H1 (cell line): Measurements from ENCODE around the gene WDR90. TPM values are rescaled to one million over a fixed set of nuclear protein-coding genes. Genes with fewer than 3 reads are reported as not detected.

Experiments used
- CTCF ChIA-PET: fragments of 300-600 bp; sonication (Branson Sonifier 250); formaldehyde crosslinking; loops from one replicate; lab custom pipeline; 2021; ENCODE audit not compliant: partially characterized antibody; lab: Charles Lee
- POLR2A ChIA-PET: fragments of 300-600 bp; sonication (Branson Sonifier 250); formaldehyde crosslinking; loops from one replicate; lab custom pipeline; 2021; ENCODE audit warnings: inconsistent platforms; ENCODE audit not compliant: partially characterized antibody; lab: Charles Lee
- DNase-seq, 2 experiments: peaks; one replicate each; pipeline versions ENCODE4 v3.0.0 to v3.0.0-alpha.2; 2010 to 2022; ENCODE audit warnings: low spot score in 2 of 2, low read depth in 1 of 2, mixed read lengths in 1 of 2
- FAIRE-seq: peaks from 2 replicates; lab custom pipeline; 2011; peaks lifted over from hg19 to GRCh38; lab: Jason Lieb, UNC
- H2AFZ ChIP-seq: 2 replicates; pipeline ENCODE4 v1.8.1; 2012; ENCODE audit warnings: low read length, inconsistent platforms
- H2AK5ac ChIP-seq: 2 replicates; pipeline ENCODE4 v1.6.1; 2013; ENCODE audit warnings: low read depth, low read length
- H2BK120ac ChIP-seq: replicated peaks from 2 replicates; pipeline ENCODE3; 2013; ENCODE audit warnings: low read depth, low read length, inconsistent platforms
- H2BK12ac ChIP-seq: 2 replicates; pipeline ENCODE4 v1.6.1; 2013; ENCODE audit warnings: low read depth, low read length
- H2BK15ac ChIP-seq: 2 replicates; pipeline ENCODE4 v1.6.1; 2013; ENCODE audit warnings: low read length
- H2BK20ac ChIP-seq: 2 replicates; pipeline ENCODE4 v1.6.1; 2013; ENCODE audit warnings: low read length
- H2BK5ac ChIP-seq: 2 replicates; pipeline ENCODE4 v1.6.1; 2013; ENCODE audit warnings: low read depth, low read length
- H3K14ac ChIP-seq: 2 replicates; pipeline ENCODE4 v1.6.1; 2013; ENCODE audit warnings: inconsistent platforms; ENCODE audit not compliant: insufficient read length
- H3K18ac ChIP-seq: 2 replicates; pipeline ENCODE4 v1.6.1; 2013; ENCODE audit warnings: low read length; ENCODE audit errors: extremely low read depth
- H3K23ac ChIP-seq: 2 replicates; pipeline ENCODE4 v1.6.1; 2013; ENCODE audit warnings: inconsistent platforms; ENCODE audit not compliant: insufficient read length
- H3K23me2 ChIP-seq: 2 replicates; pipeline ENCODE4 v1.6.1; 2013; ENCODE audit warnings: low read depth, low read length
- H3K27ac ChIP-seq: 2 replicates; pipeline ENCODE4 v1.6.1; 2011; ENCODE audit warnings: low read depth, low read length, inconsistent platforms
- H3K27me3 ChIP-seq, 4 experiments: replicated peaks in 1 of 4; 1 replicate in 1 of 4; 2 replicates in 3 of 4; pipeline versions ENCODE4 v1.6.1 to v1.8.1; 2011 to 2013; ENCODE audit warnings: low read length in 3 of 4, mild to moderate bottlenecking in 3 of 4, inconsistent platforms in 2 of 4, mixed read lengths in 2 of 4, moderate library complexity in 1 of 4; ENCODE audit not compliant: control insufficient read depth in 3 of 4, insufficient read depth in 3 of 4; ENCODE audit errors: extremely low read depth in 1 of 4
- H3K36me3 ChIP-seq, 4 experiments: 2 replicates each; pipeline versions ENCODE4 v1.6.1 to v1.8.1; 2011 to 2013; ENCODE audit warnings: mild to moderate bottlenecking in 4 of 4, low read length in 3 of 4, moderate library complexity in 2 of 4, control low read depth in 1 of 4, inconsistent platforms in 1 of 4; ENCODE audit not compliant: insufficient read depth in 4 of 4, control insufficient read depth in 2 of 4
- H3K4ac ChIP-seq: replicated peaks from 2 replicates; pipeline ENCODE3; 2013; ENCODE audit warnings: low read length, low read depth, mixed read lengths, inconsistent platforms; ENCODE audit not compliant: insufficient read length
- H3K4me1 ChIP-seq, 4 experiments: replicated peaks in 1 of 4; 1 replicate in 1 of 4; 2 replicates in 3 of 4; pipeline versions ENCODE4 v1.6.1 to v1.8.1; 2011 to 2013; ENCODE audit warnings: low read length in 3 of 4, inconsistent platforms in 2 of 4, mixed read lengths in 1 of 4; ENCODE audit not compliant: insufficient read depth in 4 of 4, control insufficient read depth in 3 of 4
- H3K4me2 ChIP-seq, 2 experiments: 2 replicates each; pipeline versions ENCODE4 v1.6.1 to v1.8.1; 2011 to 2013; ENCODE audit warnings: low read depth in 2 of 2, low read length in 2 of 2, control low read depth in 1 of 2, inconsistent platforms in 1 of 2, mild to moderate bottlenecking in 1 of 2; ENCODE audit not compliant: insufficient read depth in 1 of 2
- H3K4me3 ChIP-seq, 4 experiments: fragments of 200-600, 300-600 bp in 1 of 4; sonication (generic), shearing (Covaris generic), sonication (Bioruptor Twin) in 1 of 4; 2 replicates each; pipeline versions ENCODE4 v1.5.1 to v1.8.1; 2011 to 2016; ENCODE audit warnings: low read length in 4 of 4, low read depth in 3 of 4, control low read depth in 2 of 4, inconsistent platforms in 2 of 4, mild to moderate bottlenecking in 2 of 4, mixed read lengths in 1 of 4, moderate library complexity in 1 of 4; ENCODE audit not compliant: insufficient read depth in 2 of 4; ENCODE audit errors: extremely low read depth in 1 of 4
- H3K56ac ChIP-seq: replicated peaks from 2 replicates; pipeline ENCODE3; 2013; ENCODE audit warnings: low read depth, mild to moderate bottlenecking, mixed read lengths, low read length, inconsistent platforms; ENCODE audit not compliant: insufficient read length
- H3K79me1 ChIP-seq: 2 replicates; pipeline ENCODE4 v1.6.1; 2013; ENCODE audit warnings: low read depth, low read length, control low read depth
- H3K79me2 ChIP-seq, 2 experiments: 2 replicates each; pipeline versions ENCODE4 v1.6.1 to v1.8.1; 2012 to 2013; ENCODE audit warnings: low read length in 2 of 2, mild to moderate bottlenecking in 2 of 2, inconsistent platforms in 1 of 2; ENCODE audit not compliant: insufficient read depth in 2 of 2, control insufficient read depth in 1 of 2
- H3K9ac ChIP-seq, 4 experiments: replicated peaks in 1 of 4; 1 replicate in 1 of 4; 2 replicates in 3 of 4; pipeline versions ENCODE4 v1.6.1 to v1.8.1; 2011 to 2013; ENCODE audit warnings: low read depth in 3 of 4, low read length in 3 of 4, control low read depth in 2 of 4, mild to moderate bottlenecking in 2 of 4, moderate library complexity in 2 of 4, inconsistent platforms in 1 of 4; ENCODE audit errors: extremely low read depth in 1 of 4
- H3K9me3 ChIP-seq, 2 experiments: 2 replicates each; pipeline versions ENCODE4 v1.6.1 to v1.8.1; 2012 to 2013; ENCODE audit warnings: mild to moderate bottlenecking in 2 of 2, moderate library complexity in 2 of 2, control low read depth in 1 of 2, inconsistent platforms in 1 of 2, low read depth in 1 of 2, low read length in 1 of 2, mixed read lengths in 1 of 2; ENCODE audit not compliant: insufficient read depth in 2 of 2
- H4K20me1 ChIP-seq, 2 experiments: replicated peaks in 1 of 2; 2 replicates each; pipeline versions ENCODE3 to v1.8.1; 2011 to 2013; ENCODE audit warnings: inconsistent platforms in 2 of 2, low read length in 2 of 2, mild to moderate bottlenecking in 1 of 2; ENCODE audit not compliant: insufficient read depth in 2 of 2, control insufficient read depth in 1 of 2
- H4K5ac ChIP-seq: 2 replicates; pipeline ENCODE4 v1.6.1; 2013; ENCODE audit warnings: low read length, low read depth, mixed read lengths, inconsistent platforms; ENCODE audit not compliant: insufficient read length
- H4K8ac ChIP-seq: 2 replicates; pipeline ENCODE4 v1.8.0; 2013; ENCODE audit warnings: mild to moderate bottlenecking, moderate library complexity, low read length, inconsistent platforms; ENCODE audit not compliant: insufficient read depth; ENCODE audit errors: extremely low read depth
- H4K91ac ChIP-seq: replicated peaks from 2 replicates; pipeline ENCODE3; 2013; ENCODE audit warnings: low read length, mixed read lengths, inconsistent platforms; ENCODE audit not compliant: insufficient read length
- ATF2 ChIP-seq: IDR thresholded peaks from 2 replicates; pipeline ENCODE4 v1.6.1; 2012; ENCODE audit warnings: low read length, inconsistent platforms
- BACH1 ChIP-seq: IDR thresholded peaks from 2 replicates; pipeline ENCODE4 v1.6.1; 2012; ENCODE audit warnings: low read length, improper control_type of control experiment
- CBX8 ChIP-seq: fragments of 300-800, 300-1000 bp; sonication (generic); IDR thresholded peaks from 2 replicates; pipeline ENCODE4 v1.7.1; 2016; ENCODE audit warnings: low read depth, low read length, borderline replicate concordance
- CTBP2 ChIP-seq: IDR thresholded peaks from 2 replicates; pipeline ENCODE4 v1.7.0; 2011; ENCODE audit warnings: borderline replicate concordance, mild to moderate bottlenecking, moderate library complexity, mixed read lengths, low read length; ENCODE audit not compliant: insufficient read depth, insufficient read length
- HDAC2 ChIP-seq, 2 experiments: fragments of 300-600 bp in 1 of 2; sonication (generic) in 1 of 2; IDR thresholded peaks; 2 replicates each; pipeline ENCODE4 v1.6.1; 2011 to 2012; ENCODE audit warnings: low read depth in 2 of 2, low read length in 2 of 2, mild to moderate bottlenecking in 2 of 2, moderate library complexity in 2 of 2, borderline replicate concordance in 1 of 2, inconsistent platforms in 1 of 2
- PHF8 ChIP-seq: fragments of 200-600 bp; sonication (generic); conservative IDR thresholded peaks from 2 replicates; pipeline ENCODE4 v1.7.1; 2012; ENCODE audit warnings: low read depth, mild to moderate bottlenecking, inconsistent platforms, low read length, moderate library complexity
- POU5F1 ChIP-seq: IDR thresholded peaks from 2 replicates; pipeline ENCODE4 v1.6.1; 2011; ENCODE audit warnings: low read depth, mild to moderate bottlenecking, low read length, moderate library complexity
- SIN3A ChIP-seq, 2 experiments: IDR thresholded peaks in 1 of 2; conservative IDR thresholded peaks in 1 of 2; 2 replicates each; pipeline ENCODE4 v1.6.1; 2011 to 2012; ENCODE audit warnings: low read length in 2 of 2, improper control_type of control experiment in 1 of 2, low read depth in 1 of 2, mild to moderate bottlenecking in 1 of 2
- SP2 ChIP-seq: IDR thresholded peaks from 2 replicates; pipeline ENCODE4 v1.6.1; 2012; ENCODE audit warnings: mild to moderate bottlenecking, low read length, inconsistent platforms
- ZNF274 ChIP-seq: IDR thresholded peaks from 2 replicates; pipeline ENCODE4 v1.7.0; 2012; ENCODE audit warnings: low read length, borderline replicate concordance; ENCODE audit errors: extremely low read depth
- WGBS, 2 experiments: shearing (Covaris generic) in 1 of 2; methylation state at CpG; one replicate each; pipeline versions ENCODE4 v1.1.6 to v1.1.7; 2013 to 2015; ENCODE audit warnings: low lambda C conversion rate in 2 of 2, mixed read lengths in 2 of 2, inconsistent platforms in 1 of 2, low coverage in 1 of 2, missing lambda C conversion rate in 1 of 2; ENCODE audit not compliant: insufficient replicate concordance in 2 of 2, insufficient coverage in 1 of 2, insufficient read length in 1 of 2; ENCODE audit errors: extremely low coverage in 1 of 2, missing lambda C conversion rate in 1 of 2; 5-methylcytosine and 5-hydroxymethylcytosine counted together
- polyA plus RNA-seq, 7 experiments: library from polyadenylated mRNA; depleted of rRNA in 3 of 7; stranded (reverse) in 5 of 7; unstranded in 2 of 7; fragments of >200 nt in 5 of 7; fragments of 200-250 nt in 2 of 7; gene quantifications; 1 replicate in 5 of 7; 2 replicates in 1 of 7; 4 replicates in 1 of 7; pipeline versions ENCODE4 v1.2.1 to v1.2.3, GENCODE V29; 2011 to 2013; ENCODE audit warnings: missing spikeins in 2 of 7, mixed read lengths in 2 of 7
- total RNA-seq: library from RNA; stranded (reverse); fragmentation: NEBNext Ultra II Directional; extraction: Animal tissue kit (Norgen Biotek cat#: 25700); gene quantifications from 2 replicates; pipeline ENCODE4 v1.2.1, GENCODE V29; 2021

The WDR90 gene
- total and polyA plus RNA-seq, 2 of the 8 experiments (the other 6 are each of a cell fraction or from before 2014, with no cell fraction given), result 24.0 to 47.2 TPM

- CTCF ChIA-PET, result interaction anchor here (0.7 to 5.2 kb wide), 14 partner anchors 9 to 217 kb away, joined by 3 to 29 read pairs (median 4); partner anchors contain the start of gene RAB40C
- no peak overlapping the region for H3K27ac ChIP-seq
- WGBS, 2 experiments, result 85% methylated on average over 13 of the region's 13 CpGs; no CpG with 5 or more reads in 1 of the 2 experiments
- TF ChIP-seq CBX8 (no peak), CTBP2 (no peak), ZNF274 (no peak), BACH1 (no peak), SP2 (no peak), PHF8 (no peak), SIN3A (conservative IDR thresholded peaks at IDR 0.05 in 1 of 2, IDR thresholded peaks at IDR 0.05 in 1 of 2; ENCODE audit: low read depth in 1 of 2, low read length in 2 of 2) (no peak), ATF2 (no peak), POU5F1 (no peak), HDAC2 (IDR thresholded peaks at IDR 0.05; ENCODE audit: borderline replicate concordance in 1 of 2, low read depth in 2 of 2, low read length in 2 of 2) (no peak)
These were observed 39.8 kb upstream of the WDR90 start for GRCh38 chr16:609316-609715.

More at GRCh38 chr16:609316-609715, 39.8 kb upstream of the WDR90 start:
- no peaks in the 10 kb centered on the region for H3K36me3 ChIP-seq
- POLR2A ChIA-PET, result interaction anchor here (1.4 to 1.5 kb wide), 2 partner anchors 22 to 24 kb away, joined by 3 to 5 read pairs; partner anchors contain the start of gene WFIKKN1
- no peak overlapping the region for H2BK12ac ChIP-seq
- no peaks in the 10 kb centered on the region; a peak in 1 of 7 replicates for H3K4me1 ChIP-seq
- H3K9ac ChIP-seq, result no peak overlapping the region
- H2AK5ac ChIP-seq, result no peak overlapping the region
- peaks cover 0 to 2% of the 10 kb centered on the region in 2 experiments; a peak in 1 of 4 replicates for H3K79me2 ChIP-seq
- no peak overlapping the region for H4K91ac ChIP-seq
- H3K4ac ChIP-seq, result no peak overlapping the region
- H3K9me3 ChIP-seq, result peaks cover 7 to 9% of the 10 kb centered on the region in 2 experiments; a peak in 3 of 4 replicates
- no peak overlapping the region for H2BK5ac ChIP-seq
- FAIRE-seq (no peak), DNase-seq (no peak)
- no peaks in the 10 kb centered on the region for H3K27me3 ChIP-seq
- no peak overlapping the region for H3K56ac ChIP-seq
- peaks cover 6% of the 10 kb centered on the region for H3K79me1 ChIP-seq
- peaks cover 0 to 9% of the 10 kb centered on the region in 2 experiments for H4K20me1 ChIP-seq
- no peak overlapping the region for H3K23ac ChIP-seq
- H3K18ac ChIP-seq, result no peak overlapping the region
- H3K4me3 ChIP-seq, result no peak overlapping the region
- no peak overlapping the region for H2BK120ac ChIP-seq
- no peak overlapping the region for H2BK15ac ChIP-seq
- H2BK20ac ChIP-seq, result no peak overlapping the region
- no peak overlapping the region for H4K8ac ChIP-seq
- H2AFZ ChIP-seq, result no peak overlapping the region
- no peak overlapping the region for H3K4me2 ChIP-seq
- H3K23me2 ChIP-seq, result no peaks in the 10 kb centered on the region
- no peak overlapping the region for H4K5ac ChIP-seq
- H3K14ac ChIP-seq, result no peak overlapping the region
